Activated naive CD8-positive, alpha-beta T cell treated with anti-CD3 and anti-CD28 coated beads, Interleukin-2, amount 50 U/mL, for 16 hours (primary cell): Measurements from ENCODE around the gene YES1.
"Not testable (repeated sequence)": the region's sequence is repeated elsewhere in the genome, so short reads cannot be mapped to it uniquely, and the experiment has no call there.

ENCODE experiments used
- DNase-seq: peaks from one replicate; pipeline ENCODE4 v3.0.0-alpha.2; 2020; ENCODE audit warnings: low read depth, low spot score

Gene YES1

GRCh38 chr18:785242-785641 is 26.8 kb downstream of the YES1 start:
- DNase-seq = no peak

GRCh38 chr18:784470-785172 is 27.4 kb downstream of the YES1 start:
- DNase-seq = no peak

GRCh38 chr18:778194-778927 is 33.7 kb downstream of the YES1 start:
- DNase-seq = no peak

- no peak for DNase-seq
Observed at GRCh38 chr18:777021-777420, 35.0 kb downstream of the YES1 start.

GRCh38 chr18:776044-776443 is 36.0 kb downstream of the YES1 start:
- DNase-seq = not testable (repeated sequence)

- no peak for DNase-seq
Observed at GRCh38 chr18:774811-775210, 37.2 kb downstream of the YES1 start.

GRCh38 chr18:773980-774624 is 37.9 kb downstream of the YES1 start:
- no peak for DNase-seq

- no peak for DNase-seq
Observed at GRCh38 chr18:770583-770961, 41.5 kb downstream of the YES1 start.

- DNase-seq = no peak
Observed at GRCh38 chr18:767961-768360, 44.1 kb downstream of the YES1 start.

GRCh38 chr18:767084-767882 is 44.8 kb downstream of the YES1 start:
- no peak for DNase-seq

- DNase-seq = no peak
Observed at GRCh38 chr18:766550-766860, 45.5 kb downstream of the YES1 start.

GRCh38 chr18:765764-766549 is 46.1 kb downstream of the YES1 start:
- no peak for DNase-seq

GRCh38 chr18:759864-760263 is 52.2 kb downstream of the YES1 start:
- not testable (repeated sequence) for DNase-seq

GRCh38 chr18:755506-755905 is 56.5 kb downstream of the YES1 start:
- DNase-seq = no peak

GRCh38 chr18:754656-755055 is 57.4 kb downstream of the YES1 start:
- no peak for DNase-seq

GRCh38 chr18:750456-750855 is 61.6 kb downstream of the YES1 start:
- DNase-seq = no peak

GRCh38 chr18:744832-745597 is 67.0 kb downstream of the YES1 start:
- no peak for DNase-seq

GRCh38 chr18:741931-742512 is 70.0 kb downstream of the YES1 start:
- DNase-seq = no peak

- DNase-seq = no peak
Observed at GRCh38 chr18:732371-732770, 79.7 kb downstream of the YES1 start.

- no peak for DNase-seq
Observed at GRCh38 chr18:731185-731584, 80.9 kb downstream of the YES1 start.
